Skeletal muscle cell (primary cell): ENCODE measurements around the gene SLC22A23.

Experiments used
- DNase-seq: peaks from one replicate; pipeline ENCODE4 v3.0.0-alpha.2; 2010; ENCODE audit warnings: low read depth
- H3K4me3 ChIP-seq: 2 replicates; pipeline ENCODE4 v1.5.1; 2011; ENCODE audit warnings: low read depth, mild to moderate bottlenecking, control low read depth, low read length, moderate library complexity

The SLC22A23 gene

GRCh38 chr6:3299221-3299620 lies 157.6 kb downstream of the SLC22A23 start:
- H3K4me3 ChIP-seq, result no peak overlapping the region
- DNase-seq, result no peak

GRCh38 chr6:3297909-3298308 lies 158.9 kb downstream of the SLC22A23 start:
- no peak for DNase-seq
- no peak overlapping the region for H3K4me3 ChIP-seq

- no peak for DNase-seq
Observed at GRCh38 chr6:3297006-3297405, 159.8 kb downstream of the SLC22A23 start.

GRCh38 chr6:3296537-3296936 lies 160.3 kb downstream of the SLC22A23 start:
- H3K4me3 ChIP-seq, result no peak overlapping the region
- DNase-seq, result no peak

More at GRCh38 chr6:3297006-3297405, 159.8 kb downstream of the SLC22A23 start:
- no peak overlapping the region for H3K4me3 ChIP-seq

GRCh38 chr6:3296078-3296477 lies 160.8 kb downstream of the SLC22A23 start:
- no peak for DNase-seq
- no peak overlapping the region for H3K4me3 ChIP-seq

- DNase-seq, result no peak
- no peak overlapping the region for H3K4me3 ChIP-seq
Observed at GRCh38 chr6:3294921-3295871, 161.7 kb downstream of the SLC22A23 start.

GRCh38 chr6:3294396-3294795 lies 162.5 kb downstream of the SLC22A23 start:
- DNase-seq, result no peak
- no peak overlapping the region for H3K4me3 ChIP-seq

- H3K4me3 ChIP-seq, result no peak overlapping the region
- no peak for DNase-seq
Observed at GRCh38 chr6:3293271-3294155, 163.3 kb downstream of the SLC22A23 start.

GRCh38 chr6:3292431-3293197 lies 164.2 kb downstream of the SLC22A23 start:
- H3K4me3 ChIP-seq, result no peak overlapping the region
- no peak for DNase-seq

GRCh38 chr6:3291987-3292386 lies 164.9 kb downstream of the SLC22A23 start:
- H3K4me3 ChIP-seq, result no peak overlapping the region
- DNase-seq, result no peak

- DNase-seq, result no peak
- no peak overlapping the region for H3K4me3 ChIP-seq
Observed at GRCh38 chr6:3291346-3291745, 165.5 kb downstream of the SLC22A23 start.

- H3K4me3 ChIP-seq, result no peak overlapping the region
- DNase-seq, result no peak
Observed at GRCh38 chr6:3290931-3291211, 166.0 kb downstream of the SLC22A23 start.

GRCh38 chr6:3290149-3290930 lies 166.5 kb downstream of the SLC22A23 start:
- DNase-seq, result no peak
- no peak overlapping the region for H3K4me3 ChIP-seq

- no peak for DNase-seq
- H3K4me3 ChIP-seq, result no peak overlapping the region
Observed at GRCh38 chr6:3289664-3290055, 167.2 kb downstream of the SLC22A23 start.

GRCh38 chr6:3288711-3289663 lies 167.9 kb downstream of the SLC22A23 start:
- DNase-seq, result no peak
- no peak overlapping the region for H3K4me3 ChIP-seq

GRCh38 chr6:3287976-3288707 lies 168.7 kb downstream of the SLC22A23 start:
- no peak for DNase-seq
- no peak overlapping the region for H3K4me3 ChIP-seq

- H3K4me3 ChIP-seq, result no peak overlapping the region
- no peak for DNase-seq
Observed at GRCh38 chr6:3287308-3287707, 169.5 kb downstream of the SLC22A23 start.
